HG03064 (cell line): ENCODE measurements around the gene SELENOH.

Experiments
- ATAC-seq: cut with Tn5 transposase; IDR thresholded peaks from one replicate; pipeline ENCODE4 v1.9.1; 2021; ENCODE audit warnings: low read depth; ENCODE audit not compliant: unreplicated experiment

SELENOH gene

DNA sequence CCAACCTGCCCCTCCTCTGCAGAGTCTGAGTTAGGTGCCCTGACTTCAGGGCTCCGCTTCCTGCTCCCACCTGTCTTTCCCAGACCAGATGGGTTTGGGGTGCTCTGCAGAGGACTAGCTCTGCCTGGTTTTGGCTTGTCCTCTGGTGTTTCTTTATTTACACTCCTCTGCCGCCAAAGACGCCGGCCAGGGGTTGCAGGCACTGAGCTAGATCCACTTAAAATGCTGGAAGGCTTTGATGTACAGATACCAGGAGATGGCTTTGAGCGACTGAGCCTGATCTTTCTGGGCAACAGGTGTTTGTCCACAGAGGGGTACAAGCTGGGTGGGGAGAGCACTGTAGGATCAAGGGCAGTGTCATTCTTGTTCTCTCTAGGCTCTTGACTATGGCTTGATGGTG, 3.9 kb downstream of the SELENOH start:
- ATAC-seq = no peak

DNA sequence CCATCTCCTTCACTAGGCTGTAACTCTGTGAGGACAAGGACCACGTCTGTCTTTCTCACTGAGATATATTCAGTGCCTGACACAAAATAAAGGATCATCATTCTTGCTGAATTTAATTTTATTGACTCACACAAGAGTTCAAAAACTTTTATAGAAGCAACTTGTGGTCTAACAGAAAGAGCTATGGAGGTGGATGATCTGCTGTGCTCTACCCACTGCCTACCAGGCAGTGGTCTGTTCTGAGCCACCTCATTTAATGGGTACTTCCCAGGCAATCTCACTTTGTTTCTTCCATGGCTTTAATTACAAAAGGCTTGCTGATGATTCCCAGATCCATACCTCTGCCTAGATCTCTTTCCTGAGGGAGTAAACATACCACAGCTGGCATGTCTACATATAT, 5.6 kb downstream of the SELENOH start:
- no peak for ATAC-seq

DNA sequence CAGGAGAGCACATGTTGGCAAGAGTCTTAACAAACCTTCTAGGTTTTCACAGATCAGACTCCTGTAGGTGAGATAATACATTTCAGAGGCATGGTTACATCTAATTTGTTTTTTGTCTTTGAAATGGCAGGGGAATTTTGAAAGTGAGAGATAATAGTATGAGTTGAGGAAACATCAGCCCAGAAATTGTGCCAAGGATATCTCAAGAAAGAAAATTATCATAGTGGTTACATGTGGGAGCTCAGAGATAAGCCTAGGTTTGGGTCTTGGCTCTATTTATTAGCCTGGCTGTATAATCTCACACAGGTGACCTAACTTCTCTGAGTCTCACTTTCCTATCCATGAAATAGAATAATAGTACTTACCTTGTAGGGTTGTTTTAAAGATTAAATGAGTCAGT, 9.9 kb downstream of the SELENOH start:
- no peak for ATAC-seq

DNA sequence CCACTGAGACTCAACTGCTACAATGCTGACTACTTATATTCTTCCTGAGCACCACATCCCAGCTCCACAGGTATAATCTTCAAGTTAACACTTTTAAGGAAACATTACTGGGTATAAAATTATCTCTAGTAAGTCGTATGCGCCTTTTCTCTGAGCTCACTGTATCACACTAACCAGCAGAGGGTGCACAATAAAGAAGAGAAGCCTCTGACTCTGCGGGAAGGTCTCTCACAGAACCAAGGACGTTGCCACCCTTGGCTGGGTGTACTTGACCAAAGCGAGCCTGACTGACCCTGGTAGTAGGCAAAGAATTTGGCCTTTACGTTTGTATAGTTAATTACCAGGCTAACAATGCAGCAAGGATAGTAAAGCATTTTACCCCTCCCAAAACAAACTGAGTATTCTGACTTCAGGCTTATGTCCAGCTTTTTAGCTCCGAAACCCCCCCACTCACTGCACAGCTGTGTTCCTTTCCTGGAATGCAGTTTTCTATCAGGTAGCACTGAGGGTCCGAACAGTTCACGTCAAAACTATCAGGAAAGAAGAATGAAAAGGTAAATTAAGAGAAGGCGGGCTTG, 10.5 kb downstream of the SELENOH start, which contains the start of gene BTBD18:
TSS of gene BTBD18 (minus strand) at position 144 of the 578 bp plus-strand sequence. CDS start 631 bp downstream, outside the sequence.
- no peak for ATAC-seq

DNA sequence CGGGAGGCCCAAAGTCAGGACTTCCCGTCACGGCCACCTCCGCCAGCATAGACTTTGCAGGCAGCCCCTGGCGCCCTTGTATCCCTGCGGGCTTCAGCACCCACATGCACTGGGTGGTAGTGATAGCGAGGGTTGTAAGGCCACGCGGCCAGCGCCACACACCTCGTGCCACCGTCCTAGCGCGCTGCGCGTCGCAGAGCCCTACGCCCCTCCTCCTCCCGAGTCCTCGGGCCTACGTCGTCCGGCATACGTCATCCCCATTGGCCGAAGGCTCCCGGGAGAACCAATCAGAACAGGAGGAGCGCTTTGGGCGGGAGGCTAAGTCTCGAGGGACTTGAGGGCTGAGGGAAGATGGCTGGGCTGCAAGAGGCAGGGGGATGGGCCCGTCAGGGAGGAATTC, 11.7 kb downstream of the SELENOH start:
- no peak for ATAC-seq

DNA sequence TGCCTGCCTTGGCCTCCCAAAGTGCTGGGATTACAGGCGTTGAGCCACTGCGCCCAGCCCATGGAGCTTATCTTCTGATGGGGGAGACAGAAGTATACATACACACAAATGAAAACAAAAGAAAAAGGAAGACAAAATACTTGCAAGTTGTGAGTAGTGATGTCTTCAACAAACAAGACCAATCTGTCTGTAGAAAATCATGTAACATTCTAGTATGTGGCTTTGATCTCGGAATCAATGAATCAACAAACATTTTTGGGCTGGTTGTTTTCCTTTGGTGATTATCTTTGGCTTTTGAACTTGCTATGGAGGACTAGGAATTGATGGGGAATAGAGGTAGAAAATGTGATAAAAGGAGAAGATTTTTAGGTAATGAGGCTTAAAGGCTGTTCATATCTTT, 16.9 kb downstream of the SELENOH start:
- no peak for ATAC-seq

DNA sequence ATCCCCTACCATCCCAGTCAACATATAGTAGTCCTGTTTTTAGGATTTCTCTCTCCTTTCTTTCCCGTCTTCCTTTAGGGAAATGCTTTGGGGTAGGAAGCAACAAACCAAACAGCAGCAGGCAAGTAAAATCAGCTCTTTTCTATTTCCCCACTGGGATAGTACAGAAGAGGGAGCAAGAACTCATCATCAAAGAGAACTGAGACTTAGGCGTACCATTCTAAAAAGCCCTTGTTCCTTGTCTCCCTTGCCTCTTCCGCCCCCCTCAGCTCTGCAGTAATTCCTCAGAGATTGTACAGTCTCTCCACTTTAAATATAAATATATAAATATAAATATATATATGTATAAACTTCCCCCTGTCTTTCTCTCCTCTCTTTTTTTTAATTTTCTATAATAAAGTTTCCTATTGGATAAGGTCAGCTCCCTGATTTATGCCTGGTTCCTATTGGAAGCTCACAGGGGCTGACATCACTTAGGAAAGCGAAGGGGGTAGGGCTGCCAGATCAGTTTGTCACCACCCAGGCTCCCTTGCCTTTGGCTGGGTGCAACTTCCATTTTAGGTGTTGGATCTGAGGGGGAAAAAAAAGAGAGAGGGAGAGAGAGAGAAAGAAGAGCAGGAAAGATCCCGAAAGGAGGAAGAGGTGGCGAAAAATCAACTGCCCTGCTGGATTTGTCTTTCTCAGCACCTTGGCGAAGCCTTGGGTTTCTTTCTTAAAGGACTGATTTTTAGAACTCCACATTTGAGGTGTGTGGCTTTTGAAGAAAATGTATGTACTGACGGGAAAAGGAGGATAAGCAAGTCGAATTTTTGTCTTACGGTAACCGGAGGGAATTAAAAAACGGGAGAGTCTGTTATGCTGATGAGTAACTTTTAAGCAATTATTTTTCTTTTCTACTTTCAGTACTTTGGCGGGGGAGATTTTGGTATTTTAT, 20.3 kb downstream of the SELENOH start, which contains the start of gene CTNND1:
TSS of gene CTNND1 (plus strand) at position 502 of the 934 bp plus-strand sequence. CDS start 29,677 bp downstream, outside the sequence.
- ATAC-seq = peak; percentile 79

DNA sequence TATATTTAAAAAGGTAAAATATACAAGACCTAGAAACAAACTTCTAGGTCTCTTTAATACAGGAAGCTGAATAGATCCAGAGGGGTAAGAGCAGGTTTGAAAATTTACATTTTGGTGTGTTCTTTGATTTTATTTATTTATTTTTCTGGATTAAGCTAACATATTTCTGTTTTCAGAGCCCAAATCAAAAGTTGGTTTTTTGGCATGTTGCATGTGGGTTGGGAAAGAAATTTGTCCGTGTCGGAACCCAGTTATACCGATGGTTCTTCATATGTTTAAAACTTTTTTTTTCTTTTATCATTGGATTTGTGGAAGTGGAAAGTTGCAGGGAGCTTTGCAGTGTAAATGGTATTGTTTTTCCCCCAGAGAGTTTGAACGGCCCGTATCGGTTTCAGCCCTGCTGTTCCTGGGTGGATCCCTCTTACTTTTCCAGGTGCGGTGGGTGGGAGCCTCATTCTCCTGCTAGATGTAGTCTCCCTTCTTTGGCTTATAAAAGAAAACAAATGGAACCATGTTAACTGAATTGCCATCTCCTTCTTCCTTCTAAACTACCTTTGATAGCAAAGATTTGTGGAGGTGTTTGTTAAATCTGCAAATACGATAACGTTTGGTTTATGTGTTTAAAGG, 21.1 kb downstream of the SELENOH start:
- ATAC-seq = no peak

DNA sequence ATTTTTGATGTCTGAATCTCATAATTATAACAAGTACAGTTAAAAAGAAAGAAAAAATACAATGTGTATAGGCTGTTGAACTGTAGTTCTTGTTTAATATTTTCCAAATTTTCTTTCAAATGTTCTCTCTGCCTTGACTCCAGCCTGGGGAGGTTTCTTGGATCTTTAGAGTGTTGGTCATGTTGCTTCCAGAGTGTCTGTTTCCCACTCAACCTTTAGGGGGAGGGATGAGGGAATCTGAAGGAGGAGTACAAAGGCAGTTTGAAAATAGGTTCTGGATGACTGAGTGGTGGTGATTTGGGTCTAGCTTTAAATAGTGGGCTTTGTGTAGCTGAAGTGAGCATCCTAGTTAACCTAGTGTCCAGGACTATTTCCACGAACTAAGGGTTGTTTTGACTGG, 22.3 kb downstream of the SELENOH start:
- ATAC-seq = no peak

DNA sequence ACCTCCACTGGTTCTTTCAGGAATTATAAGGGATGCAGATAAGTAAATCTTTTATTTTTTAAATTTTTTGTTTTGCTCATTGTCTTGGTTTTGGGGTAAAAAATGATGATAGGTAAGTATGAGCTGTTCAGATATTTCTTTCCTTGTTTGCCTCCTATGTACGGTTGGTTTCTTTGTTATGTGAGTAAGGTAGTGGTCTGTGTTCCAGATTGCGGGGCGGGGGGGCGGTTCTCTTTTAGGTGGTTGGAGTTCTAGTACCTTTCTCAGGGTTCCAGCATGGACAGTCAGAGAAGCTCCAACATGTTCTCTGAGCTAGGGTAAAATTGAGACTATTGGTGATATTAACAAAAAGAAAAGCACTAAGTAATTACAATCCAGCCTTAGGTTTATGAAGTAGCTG, 22.7 kb downstream of the SELENOH start:
- no peak for ATAC-seq

DNA sequence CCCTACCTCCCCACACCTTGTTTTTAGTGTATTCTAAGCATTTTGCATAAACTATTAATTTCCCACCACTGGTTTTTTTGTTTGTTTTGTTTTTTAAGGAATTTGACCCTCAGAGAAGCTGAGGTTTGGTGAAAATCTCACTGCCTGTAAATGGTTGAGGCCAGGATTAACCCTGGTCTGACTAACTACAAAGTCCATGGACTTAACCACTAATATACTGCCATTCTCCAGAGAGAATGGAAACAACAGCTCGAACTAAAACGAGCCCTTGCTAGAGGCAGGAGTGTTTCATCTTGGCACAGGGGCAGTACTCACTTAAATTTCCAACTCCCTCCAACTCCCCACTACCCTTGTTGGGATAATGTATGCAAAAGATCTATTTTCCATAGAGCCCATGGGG, 23.3 kb downstream of the SELENOH start:
- ATAC-seq = no peak

DNA sequence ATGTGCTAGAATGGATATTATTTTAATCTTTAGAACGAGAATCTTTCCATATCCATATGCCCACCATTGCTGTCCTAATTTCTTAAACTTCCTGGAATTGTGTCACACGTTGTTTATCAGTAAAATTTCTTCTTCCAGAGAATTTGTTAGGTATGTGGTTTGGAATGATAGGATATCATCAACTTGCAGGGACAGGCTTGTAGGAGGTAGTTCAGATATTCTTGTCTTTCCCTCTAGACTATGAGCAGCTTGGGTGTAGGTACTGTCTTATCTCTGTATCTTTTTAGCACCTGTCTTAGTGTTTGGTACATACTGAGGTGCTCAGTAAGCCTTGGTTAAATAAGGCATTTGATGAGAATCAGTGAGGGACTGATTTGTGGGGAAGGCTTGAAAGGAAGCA, 23.7 kb downstream of the SELENOH start:
- ATAC-seq = no peak

DNA sequence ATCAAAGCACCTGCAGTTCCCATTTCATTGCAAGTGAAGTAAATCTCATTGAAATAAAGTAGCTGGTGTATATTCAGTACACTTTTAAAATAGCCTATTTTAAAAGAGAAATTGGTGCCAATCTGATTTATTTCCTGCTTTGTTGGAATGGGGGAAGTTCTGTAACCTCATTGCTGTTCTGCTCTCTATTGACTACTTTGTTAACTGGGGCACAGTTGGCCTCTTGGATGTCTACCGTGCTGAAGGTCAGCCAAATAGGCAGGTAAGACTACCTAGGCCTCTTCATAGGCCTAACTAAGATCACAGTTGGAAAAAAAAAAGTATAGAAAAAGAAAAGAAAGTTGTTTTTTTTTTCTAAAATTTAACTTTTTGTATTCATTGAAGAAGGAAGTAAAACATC, 29.5 kb downstream of the SELENOH start:
- no peak for ATAC-seq

DNA sequence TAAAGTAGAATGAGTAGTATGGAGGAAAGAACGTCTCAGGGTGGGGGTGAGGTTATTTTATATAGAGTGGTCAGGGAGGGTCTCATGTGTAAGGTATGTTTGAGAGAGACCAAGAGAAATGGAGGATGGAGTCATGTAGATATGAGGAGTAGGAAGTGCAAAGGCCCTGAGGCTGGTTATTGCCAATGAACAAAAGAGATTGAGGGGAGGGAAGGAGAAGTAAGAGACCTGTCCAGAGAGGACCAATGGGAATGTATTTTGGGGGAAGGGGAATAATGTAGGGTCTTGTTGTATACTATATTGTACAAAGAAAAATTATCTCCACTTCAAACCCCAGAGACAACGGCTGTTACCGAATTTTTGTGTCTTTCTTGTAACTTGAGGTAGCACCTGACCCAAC, 30.1 kb downstream of the SELENOH start:
- no peak for ATAC-seq

DNA sequence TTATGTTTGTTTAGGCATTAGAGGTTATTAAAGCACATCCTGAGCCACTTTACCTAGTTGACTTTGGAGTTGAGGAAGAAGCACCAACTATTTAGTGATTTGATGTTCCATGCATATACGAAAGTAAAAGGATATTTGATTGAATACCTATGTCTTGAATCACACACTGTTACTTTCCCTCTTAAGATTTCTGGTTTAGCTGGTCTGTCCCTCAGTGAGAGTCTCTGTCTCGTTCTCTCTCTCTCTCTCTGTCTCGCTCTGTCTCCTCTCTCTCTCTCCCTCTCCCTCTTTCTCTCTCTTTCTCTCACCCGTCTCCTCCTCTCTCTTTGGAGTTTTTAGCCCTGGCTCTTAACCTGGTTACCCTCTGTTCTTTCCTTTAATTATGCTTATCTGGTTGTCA, 31.3 kb downstream of the SELENOH start:
- ATAC-seq = no peak

DNA sequence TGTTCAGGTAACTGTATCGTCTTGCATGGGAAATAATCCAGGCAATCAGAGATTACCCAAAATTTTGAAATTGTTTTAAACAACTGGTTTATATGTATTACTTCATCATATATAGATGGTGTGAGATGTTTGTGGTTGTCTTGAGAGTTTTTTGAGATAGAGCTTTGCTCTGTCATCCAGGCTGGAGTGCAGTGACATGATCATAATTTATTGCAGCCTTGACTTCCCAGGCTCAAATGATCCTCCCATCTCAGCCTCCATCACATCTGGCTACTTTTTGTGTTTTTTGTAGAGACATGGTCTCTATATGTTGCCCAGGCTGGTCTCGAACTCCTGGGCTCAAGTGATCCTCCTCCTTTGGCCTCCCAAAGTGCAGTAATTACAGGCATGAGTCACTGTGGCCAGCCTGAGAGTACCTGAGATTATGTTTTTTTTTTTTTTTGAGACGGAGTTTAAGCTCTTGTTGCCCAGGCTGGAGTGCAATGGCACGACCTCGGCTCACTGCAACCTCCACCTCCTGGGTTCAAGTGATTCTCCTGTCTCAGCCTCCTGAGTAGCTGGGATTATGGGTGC, 31.8 kb downstream of the SELENOH start:
- ATAC-seq = no peak

DNA sequence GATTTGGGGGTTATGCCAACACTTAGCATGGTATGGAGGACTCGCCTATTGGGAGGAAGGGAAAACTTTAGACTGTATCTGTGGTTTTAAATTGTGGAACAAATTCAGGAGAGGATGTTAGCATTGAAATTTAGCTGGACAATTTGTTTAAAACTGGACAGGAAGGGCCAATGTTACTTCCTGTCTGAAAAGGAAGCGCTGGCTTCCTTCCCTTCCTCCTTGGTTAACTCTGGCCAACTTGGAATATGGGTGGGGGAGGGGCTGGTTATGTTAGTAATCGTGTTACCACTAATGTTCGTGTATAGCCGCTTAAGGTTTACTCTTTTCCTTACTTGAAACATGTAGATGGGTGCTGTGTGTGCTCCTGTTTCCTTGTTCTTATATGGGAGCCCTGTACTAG, 34.2 kb downstream of the SELENOH start:
- no peak for ATAC-seq

DNA sequence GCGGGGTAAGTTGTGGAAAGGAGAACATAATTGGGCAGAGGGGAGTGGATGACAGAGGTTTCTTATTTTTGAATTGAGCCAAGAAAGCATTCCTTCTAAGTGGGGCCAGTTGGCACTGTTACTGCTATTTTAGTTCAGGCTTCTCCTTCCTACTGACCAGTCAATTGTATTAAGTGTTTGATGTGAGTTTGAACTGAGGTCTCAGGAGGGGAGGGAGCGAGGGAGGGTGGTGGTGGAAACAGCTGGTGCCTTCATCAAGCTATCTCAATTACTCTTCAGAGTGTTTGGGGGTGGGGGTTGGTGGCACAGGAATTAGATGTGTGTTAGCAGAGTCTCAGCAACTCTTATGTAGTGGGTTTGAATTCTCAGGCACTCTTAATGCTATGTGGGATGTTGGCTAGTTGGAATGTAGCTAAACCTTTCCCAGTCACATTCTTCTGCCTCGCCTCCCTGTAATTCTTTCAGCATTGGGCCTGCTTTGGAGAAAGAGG, 34.8 kb downstream of the SELENOH start:
- no peak for ATAC-seq

DNA sequence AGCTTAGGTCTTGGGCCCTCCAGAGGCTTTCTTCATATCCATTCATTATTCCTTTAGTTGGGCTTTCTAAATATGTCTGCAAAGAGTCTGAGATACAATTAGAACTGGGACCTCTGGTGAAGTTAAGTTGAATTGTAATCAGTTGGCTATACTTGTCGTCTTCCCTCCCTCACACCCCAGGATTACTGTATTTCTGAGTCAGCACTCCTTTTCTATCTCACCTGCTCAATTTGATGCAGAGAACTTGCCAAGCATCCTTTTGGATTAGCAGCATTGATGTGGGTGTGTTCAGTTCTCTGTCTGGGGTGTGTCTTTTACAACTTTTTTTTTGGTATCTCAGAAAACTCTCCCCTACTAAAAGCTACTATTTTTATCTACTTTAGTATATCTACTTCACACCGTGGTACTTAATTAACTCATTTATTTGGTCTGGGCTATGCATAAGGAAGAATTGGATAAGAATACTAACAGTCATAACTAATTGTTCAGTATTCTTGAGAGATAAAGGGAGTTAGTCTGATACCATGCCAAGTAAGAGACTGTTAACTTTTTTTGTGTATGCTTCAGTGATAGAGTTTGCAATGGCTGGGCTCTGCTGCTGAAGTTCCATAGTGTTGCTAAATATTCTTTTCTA, 35.4 kb downstream of the SELENOH start:
- no peak for ATAC-seq

DNA sequence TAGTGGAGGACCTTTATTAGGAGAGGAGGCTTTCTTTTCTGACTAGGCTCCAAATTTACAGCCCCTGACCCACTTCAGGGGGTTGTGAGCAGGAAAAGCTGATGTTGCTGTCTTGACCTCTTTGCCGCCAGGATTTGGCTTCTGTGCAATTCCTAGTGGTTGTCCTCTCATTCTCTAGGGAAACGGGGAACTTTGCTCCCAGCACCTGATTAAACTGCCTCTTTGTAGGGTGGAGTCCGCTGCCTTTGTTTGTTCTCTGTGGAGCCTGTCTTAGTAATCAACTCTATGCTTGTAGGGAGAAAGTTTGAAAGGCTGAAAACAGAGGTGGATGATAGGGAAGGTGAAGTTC, 36.7 kb downstream of the SELENOH start:
- no peak for ATAC-seq
